IPS DF 6.9 (cell line): ENCODE results near the gene MAP3K7CL.

Experiments used
- DNase-seq: peaks from one replicate; pipeline ENCODE4 v3.0.0-alpha.2; 2013; ENCODE audit warnings: low read depth, low spot score
- H3K27ac ChIP-seq: one replicate; pipeline ENCODE4 v1.5.1; 2013; ENCODE audit warnings: low read length, control low read depth
- H3K27me3 ChIP-seq: 2 replicates; pipeline ENCODE4 v1.6.1; 2013; ENCODE audit warnings: mild to moderate bottlenecking, low read length; ENCODE audit not compliant: control insufficient read depth, insufficient read depth
- H3K36me3 ChIP-seq: 2 replicates; pipeline ENCODE4 v1.6.1; 2013; ENCODE audit warnings: low read length; ENCODE audit not compliant: control insufficient read depth, insufficient read depth
- H3K4me1 ChIP-seq: 2 replicates; pipeline ENCODE4 v1.6.1; 2013; ENCODE audit warnings: low read length; ENCODE audit not compliant: control insufficient read depth, insufficient read depth
- H3K4me3 ChIP-seq: 2 replicates; pipeline ENCODE4 v1.5.1; 2013; ENCODE audit warnings: mild to moderate bottlenecking, low read length
- H3K9me3 ChIP-seq: 2 replicates; pipeline ENCODE4 v1.6.1; 2013; ENCODE audit warnings: low read length, inconsistent platforms; ENCODE audit not compliant: control insufficient read depth, insufficient read depth
- WGBS: extraction: QIAGEN DNeasy Blood & Tissue Kit; methylation state at CpG from one replicate; pipeline ENCODE4 v1.1.7; 2013; ENCODE audit warnings: mixed read lengths, missing lambda C conversion rate; ENCODE audit not compliant: insufficient read length, insufficient coverage; 5-methylcytosine and 5-hydroxymethylcytosine counted together

Gene MAP3K7CL

GRCh38 chr21:29133796-29134195, 3.4 kb downstream of the MAP3K7CL start:
- WGBS, result no CpG with 5 or more reads among the region's 5 CpGs
- H3K4me3 ChIP-seq, result no peak overlapping the region
- DNase-seq, result no peak

GRCh38 chr21:29135481-29135880, 5.0 kb downstream of the MAP3K7CL start:
- no peak overlapping the region for H3K4me3 ChIP-seq
- H3K27me3 ChIP-seq, result no peaks in the 10 kb centered on the region
- no peaks in the 10 kb centered on the region for H3K4me1 ChIP-seq
- H3K9me3 ChIP-seq, result no peaks in the 10 kb centered on the region
- no peak for DNase-seq
- H3K36me3 ChIP-seq, result no peaks in the 10 kb centered on the region
- no peak overlapping the region for H3K27ac ChIP-seq

More at GRCh38 chr21:29133796-29134195, 3.4 kb downstream of the MAP3K7CL start:
- Histone ChIP-seq H3K27me3 (no peaks in the 10 kb centered on the region), H3K9me3 (no peaks in the 10 kb centered on the region), H3K27ac (no peak overlapping the region), H3K36me3 (no peaks in the 10 kb centered on the region), H3K4me1 (no peaks in the 10 kb centered on the region)

- Histone ChIP-seq H3K27me3 (no peaks in the 10 kb centered on the region), H3K4me3 (no peak overlapping the region), H3K36me3 (no peaks in the 10 kb centered on the region), H3K27ac (no peak overlapping the region), H3K9me3 (no peaks in the 10 kb centered on the region), H3K4me1 (no peaks in the 10 kb centered on the region)
- DNase-seq, result no peak
- WGBS, result no CpG with 5 or more reads among the region's 1 CpG
Measured at GRCh38 chr21:29136033-29136432, 5.6 kb downstream of the MAP3K7CL start.

- Histone ChIP-seq H3K27ac (no peak overlapping the region), H3K4me3 (no peak overlapping the region)
Measured at GRCh38 chr21:29144736-29145353, 14.4 kb downstream of the MAP3K7CL start.

GRCh38 chr21:29145354-29145782, 14.9 kb downstream of the MAP3K7CL start:
- no peak overlapping the region for H3K27ac ChIP-seq
- no peak overlapping the region for H3K4me3 ChIP-seq
- no peak for DNase-seq
- no peaks in the 10 kb centered on the region for H3K9me3 ChIP-seq
- no CpG with 5 or more reads among the region's 5 CpGs for WGBS
- no peaks in the 10 kb centered on the region for H3K27me3 ChIP-seq
- H3K36me3 ChIP-seq, result no peaks in the 10 kb centered on the region
- no peaks in the 10 kb centered on the region for H3K4me1 ChIP-seq

More at GRCh38 chr21:29144736-29145353, 14.4 kb downstream of the MAP3K7CL start:
- Histone ChIP-seq H3K36me3 (no peaks in the 10 kb centered on the region), H3K9me3 (no peaks in the 10 kb centered on the region), H3K27me3 (no peaks in the 10 kb centered on the region), H3K4me1 (no peaks in the 10 kb centered on the region)
- no peak for DNase-seq
- no CpG with 5 or more reads among the region's 2 CpGs for WGBS

GRCh38 chr21:29145852-29146453, 15.5 kb downstream of the MAP3K7CL start:
- Histone ChIP-seq H3K27me3 (no peaks in the 10 kb centered on the region), H3K27ac (no peak overlapping the region), H3K36me3 (no peaks in the 10 kb centered on the region), H3K4me1 (no peaks in the 10 kb centered on the region), H3K9me3 (no peaks in the 10 kb centered on the region), H3K4me3 (no peak overlapping the region)
- WGBS, result no CpG with 5 or more reads among the region's 7 CpGs
- DNase-seq, result no peak

- no peaks in the 10 kb centered on the region for H3K4me1 ChIP-seq
- no peaks in the 10 kb centered on the region for H3K27me3 ChIP-seq
- WGBS, result no CpG with 5 or more reads among the region's 1 CpG
- no peaks in the 10 kb centered on the region for H3K36me3 ChIP-seq
- H3K4me3 ChIP-seq, result no peak overlapping the region
- no peak overlapping the region for H3K27ac ChIP-seq
- DNase-seq, result no peak
- H3K9me3 ChIP-seq, result no peaks in the 10 kb centered on the region
Measured at GRCh38 chr21:29146726-29147125, 16.3 kb downstream of the MAP3K7CL start.

- Histone ChIP-seq H3K4me3 (no peak overlapping the region), H3K9me3 (no peaks in the 10 kb centered on the region), H3K27ac (no peak overlapping the region), H3K27me3 (no peaks in the 10 kb centered on the region), H3K4me1 (no peaks in the 10 kb centered on the region), H3K36me3 (no peaks in the 10 kb centered on the region)
- DNase-seq, result no peak
- no CpG with 5 or more reads among the region's 5 CpGs for WGBS
Measured at GRCh38 chr21:29148530-29148929, 18.1 kb downstream of the MAP3K7CL start.

GRCh38 chr21:29149808-29150425, 19.5 kb downstream of the MAP3K7CL start:
- no peaks in the 10 kb centered on the region for H3K9me3 ChIP-seq
- no peaks in the 10 kb centered on the region for H3K27me3 ChIP-seq
- no peak overlapping the region for H3K27ac ChIP-seq
- no peaks in the 10 kb centered on the region for H3K4me1 ChIP-seq
- no peak overlapping the region for H3K4me3 ChIP-seq
- DNase-seq, result no peak
- H3K36me3 ChIP-seq, result no peaks in the 10 kb centered on the region
- WGBS, result no CpG with 5 or more reads among the region's 3 CpGs

- WGBS, result no CpG with 5 or more reads among the region's 3 CpGs
- Histone ChIP-seq H3K36me3 (no peaks in the 10 kb centered on the region), H3K27me3 (no peaks in the 10 kb centered on the region), H3K9me3 (no peaks in the 10 kb centered on the region), H3K4me1 (no peaks in the 10 kb centered on the region), H3K4me3 (no peak overlapping the region), H3K27ac (no peak overlapping the region)
- DNase-seq, result no peak
Measured at GRCh38 chr21:29151931-29152330, 21.5 kb downstream of the MAP3K7CL start.
